ENCODE measurements around the gene ARHGDIB.

Gene ARHGDIB
- 429 to 949 (median 660) reads per million in 17 experiments for total RNA-seq

DNA sequence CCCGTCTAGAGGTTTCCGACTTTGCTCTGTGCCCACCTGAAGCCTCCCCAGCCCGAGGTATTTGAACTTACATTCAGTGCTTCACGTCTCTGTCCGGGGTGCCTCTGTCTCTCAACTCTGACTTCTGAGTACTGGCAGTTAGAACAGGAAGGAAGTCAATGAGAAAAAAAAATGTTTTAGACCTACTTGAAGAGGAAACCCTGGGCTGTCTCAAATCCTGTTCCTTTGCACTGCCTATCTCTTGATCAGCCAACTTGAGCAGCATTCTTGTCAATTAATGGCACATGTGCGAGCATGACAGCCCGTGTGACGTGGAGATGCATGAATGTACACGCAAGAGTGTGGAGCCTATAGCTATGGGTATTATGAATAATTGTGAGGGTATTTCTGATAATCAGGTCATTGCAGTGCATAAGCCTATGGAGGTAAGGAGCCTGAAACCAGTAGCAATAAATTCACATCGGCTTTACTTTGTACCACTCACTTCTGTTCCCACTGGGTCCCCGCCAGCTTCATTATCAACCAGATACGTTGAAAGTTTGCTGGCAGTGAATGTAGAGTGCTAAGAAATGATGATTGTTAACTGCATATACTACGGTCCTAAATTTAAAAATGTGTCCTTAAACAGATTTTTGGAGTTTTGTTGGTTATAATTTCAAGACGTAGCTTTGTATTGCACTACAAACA lies at the start of gene ARHGDIB:
TSS of gene ARHGDIB (minus strand) at position 136 of the 687 bp plus-strand sequence. CDS start 10,889 bp downstream, outside the sequence.
- DNase-seq, result peak; percentile 68 to 86 (median 80)

- DNase-seq, result no peak
These were observed 49.8 kb upstream of the ARHGDIB start for GRCh38 chr12:15011162-15011561.

GRCh38 chr12:15007551-15007950 lies 46.1 kb upstream of the ARHGDIB start:
- no peak for DNase-seq

- DNase-seq, result no peak
These were observed 43.7 kb upstream of the ARHGDIB start for GRCh38 chr12:15005064-15005463.

GRCh38 chr12:15004421-15004820 lies 43.0 kb upstream of the ARHGDIB start:
- DNase-seq, result no peak

DNA sequence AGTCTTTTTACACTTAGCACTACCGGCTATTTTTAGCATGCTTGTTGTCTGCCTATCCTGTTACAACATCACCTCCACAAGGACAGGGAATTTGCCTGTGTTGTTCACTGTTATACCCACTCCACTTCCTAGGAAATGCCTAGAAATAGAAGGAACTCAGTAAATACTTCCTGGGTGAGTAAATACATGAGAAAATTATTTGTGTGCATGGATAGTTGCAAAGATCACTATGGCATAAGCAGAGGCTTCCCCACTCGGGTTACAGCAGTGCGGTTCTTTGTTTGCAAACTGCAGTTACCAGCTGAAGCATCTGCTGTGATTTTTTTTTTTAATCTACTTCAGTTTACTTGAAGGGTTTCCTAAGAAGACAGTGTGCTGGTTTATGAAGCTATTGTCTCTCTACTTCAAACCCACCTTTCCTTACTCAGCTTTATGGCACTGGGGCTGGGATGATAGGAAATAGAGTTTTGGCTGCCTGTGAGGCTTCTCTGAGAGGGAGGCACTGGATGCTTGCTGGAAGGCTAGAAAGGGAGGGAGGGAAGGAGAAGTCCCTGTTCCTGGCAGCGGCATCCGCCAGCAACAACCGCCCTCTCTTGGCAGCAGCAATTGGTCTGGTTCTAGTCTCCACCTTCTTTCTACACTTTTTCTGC lies 40.5 kb upstream of the ARHGDIB start:
- no peak for DNase-seq

- DNase-seq, result no peak
These were observed 39.2 kb upstream of the ARHGDIB start for GRCh38 chr12:15000575-15000974.

- no peak for DNase-seq
These were observed 38.4 kb upstream of the ARHGDIB start for GRCh38 chr12:14999695-15000365.

DNA sequence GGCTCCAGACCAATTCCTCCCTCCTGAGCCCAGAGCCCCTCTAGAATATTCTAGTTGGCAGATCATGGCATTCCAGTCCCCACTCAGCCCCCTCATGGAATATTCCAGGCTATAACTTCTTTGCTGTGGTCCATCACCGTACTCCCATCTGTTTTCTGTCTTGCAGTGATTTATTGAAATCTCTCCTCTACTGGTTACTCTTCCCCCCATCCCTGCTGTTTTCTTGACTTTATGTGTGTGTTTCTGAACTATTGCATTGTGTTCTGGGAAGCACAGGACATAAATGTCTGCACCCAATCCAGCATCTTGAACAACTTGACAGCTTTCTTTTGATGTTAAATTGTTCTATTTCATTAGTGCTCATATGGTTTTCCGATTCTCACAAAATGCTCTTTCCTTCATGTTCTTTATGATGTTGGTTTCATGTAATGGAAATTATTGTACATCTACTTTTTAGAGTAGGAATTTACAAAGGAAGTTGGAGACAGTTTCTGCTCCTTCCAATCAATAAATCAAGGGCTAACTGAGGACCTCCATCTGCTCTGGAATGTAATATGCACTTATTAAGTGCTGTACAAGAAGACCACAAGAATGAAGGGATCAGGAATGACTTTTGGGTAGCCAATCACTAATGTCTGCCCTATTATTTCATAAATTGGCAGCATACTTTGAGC lies 37.8 kb upstream of the ARHGDIB start:
- no peak for DNase-seq

GRCh38 chr12:14997998-14998397 lies 36.6 kb upstream of the ARHGDIB start:
- DNase-seq, result no peak

DNA sequence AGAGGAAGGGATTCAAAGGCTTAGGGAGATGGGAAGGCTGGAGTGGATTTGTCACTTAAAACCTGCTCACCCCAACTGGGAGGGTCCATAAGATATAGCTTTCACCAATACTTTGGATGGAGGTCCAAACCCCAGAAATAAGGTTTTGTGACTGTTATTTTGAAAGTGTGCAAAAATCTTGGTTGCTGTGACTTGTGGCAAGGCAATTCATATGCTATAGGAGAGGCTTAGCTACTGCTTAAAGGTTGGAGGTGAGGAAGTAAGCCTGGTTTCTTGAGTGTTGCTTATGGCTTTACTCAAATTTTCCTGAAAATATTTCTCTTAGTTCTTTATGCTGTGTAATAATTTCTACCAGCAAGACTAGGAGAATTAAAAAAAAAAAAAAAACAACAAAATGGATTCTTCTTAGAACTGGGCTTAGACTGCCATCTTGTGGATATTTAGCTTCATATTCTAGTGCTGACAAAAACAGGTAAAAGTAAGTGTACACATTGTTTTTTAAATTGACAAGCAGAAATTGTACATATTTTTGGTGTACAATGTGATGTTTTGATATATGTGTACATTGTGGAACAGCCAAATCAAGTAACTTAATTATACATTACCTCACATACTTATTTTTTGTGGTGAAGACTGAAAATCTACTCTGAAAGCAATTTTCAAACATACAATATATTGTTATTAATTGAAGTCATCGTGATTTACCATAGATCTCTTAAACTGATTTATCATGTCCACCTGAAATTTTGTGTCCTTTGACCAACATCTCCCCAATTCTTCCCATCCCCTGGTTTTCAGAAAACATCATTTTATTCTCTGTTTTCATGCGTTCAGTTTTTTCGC lies 34.4 kb upstream of the ARHGDIB start:
- DNase-seq, result peak in 3 of 4 experiments; percentile 28 to 88 (median 76)

GRCh38 chr12:14994610-14995009 lies 33.2 kb upstream of the ARHGDIB start:
- no peak for DNase-seq

GRCh38 chr12:14993537-14994266 lies 32.3 kb upstream of the ARHGDIB start:
- peak in 2 of 4 experiments; percentile 40 to 55 for DNase-seq

DNA sequence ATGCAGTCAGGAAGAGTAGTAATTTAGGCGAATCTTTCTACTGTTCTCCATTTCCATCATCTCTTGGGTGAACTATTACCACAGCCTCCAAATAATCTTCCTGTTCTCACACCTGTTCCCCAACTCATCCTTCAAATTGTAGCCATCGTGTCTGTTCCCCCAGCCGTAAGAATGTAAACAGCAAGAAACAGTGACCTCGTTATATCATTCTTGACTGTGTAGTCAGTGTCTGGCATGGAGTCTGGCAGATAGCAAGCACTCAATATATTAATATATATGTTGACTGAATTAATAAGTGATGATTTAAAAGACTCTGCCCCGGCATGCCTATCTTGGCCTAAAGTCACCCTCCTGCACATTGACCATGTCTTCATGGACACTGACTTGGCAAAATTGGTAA lies 31.7 kb upstream of the ARHGDIB start:
- DNase-seq, result no peak

DNA sequence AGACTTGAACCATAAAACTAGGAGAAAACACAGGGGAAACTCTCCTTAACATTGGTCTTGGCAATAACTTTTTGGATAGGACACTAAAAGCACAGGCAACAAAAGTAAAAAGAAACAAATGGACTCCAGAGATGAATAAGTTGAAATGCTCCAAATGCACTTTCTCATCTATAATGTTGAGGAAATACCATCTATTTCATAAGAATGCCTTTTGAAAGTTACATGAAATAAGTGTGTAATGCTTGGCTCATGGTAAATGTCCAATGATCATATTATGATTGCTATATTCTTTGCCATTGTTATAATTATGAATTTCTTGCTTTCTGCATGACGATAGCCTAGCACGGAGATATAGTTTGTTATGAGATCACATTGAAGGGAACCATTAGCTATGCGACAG lies 31.3 kb upstream of the ARHGDIB start:
- DNase-seq, result no peak

GRCh38 chr12:14991069-14991468 lies 29.7 kb upstream of the ARHGDIB start:
- DNase-seq, result no peak

GRCh38 chr12:14989790-14990189 lies 28.4 kb upstream of the ARHGDIB start:
- DNase-seq, result peak in 3 of 4 experiments; percentile 43 to 62 (median 56)

DNA sequence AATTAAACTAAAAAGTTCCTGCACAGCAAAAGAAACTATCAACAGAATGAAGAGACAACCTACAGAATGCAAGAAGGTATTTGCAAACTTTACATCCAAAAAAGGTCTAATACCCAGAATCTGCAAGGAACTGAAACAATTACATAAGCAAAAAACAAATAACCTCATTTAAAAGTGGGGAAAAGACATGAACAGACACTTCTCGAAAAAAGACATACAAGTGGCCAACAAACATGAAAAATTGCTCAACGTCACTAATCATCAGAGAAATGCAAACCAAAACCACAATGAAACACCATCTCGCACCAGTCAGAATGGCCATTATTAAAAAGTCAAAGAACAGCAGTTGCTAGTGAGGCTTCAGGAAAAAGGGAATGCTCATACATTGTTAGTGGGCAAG lies 26.6 kb upstream of the ARHGDIB start:
- peak; percentile 30 to 73 (median 55) for DNase-seq

DNA sequence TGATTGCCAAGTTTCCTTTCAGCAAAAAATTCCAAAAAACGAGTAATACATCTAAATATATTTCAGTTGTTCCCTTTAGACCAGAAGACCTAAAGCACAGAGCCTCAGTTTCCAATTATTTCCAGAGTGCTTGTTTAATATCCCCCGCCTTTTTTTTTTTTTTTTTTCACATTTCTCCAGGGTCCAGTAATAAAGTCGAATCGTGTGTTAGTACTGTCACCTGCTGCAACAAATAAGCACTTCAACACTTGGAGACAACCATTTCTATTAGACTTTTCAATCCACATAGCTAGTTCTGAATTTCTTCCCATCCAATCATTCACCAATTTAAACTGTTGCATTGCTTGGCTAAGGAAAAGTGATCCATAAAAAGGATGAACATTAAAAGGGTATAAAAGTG lies 25.0 kb upstream of the ARHGDIB start:
- DNase-seq, result no peak

DNA sequence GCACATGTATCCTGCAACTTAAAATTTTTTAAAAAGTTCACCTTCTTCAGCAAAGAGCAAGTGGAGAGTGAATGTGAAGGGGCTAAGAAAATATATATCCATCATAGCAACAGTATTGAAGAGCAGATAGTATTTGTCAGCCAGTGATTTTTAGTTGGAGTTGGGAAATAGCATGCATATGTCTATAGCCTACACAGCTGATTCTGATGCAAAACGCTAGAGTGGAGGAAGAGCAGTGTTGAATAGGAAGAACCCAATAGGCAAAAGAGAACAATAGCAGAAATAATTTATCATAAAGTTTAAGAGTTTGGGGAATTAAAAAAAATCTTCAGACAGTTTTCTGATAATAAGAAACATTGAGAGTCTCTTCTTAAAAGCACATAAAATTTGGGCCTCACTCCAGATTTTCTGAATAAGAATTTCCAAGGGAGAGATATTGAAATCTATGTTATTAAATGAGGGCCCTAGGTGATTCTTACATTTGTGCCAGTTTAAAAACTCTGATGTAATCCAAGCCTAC lies 23.4 kb upstream of the ARHGDIB start:
- peak in 3 of 4 experiments; percentile 31 to 64 (median 57) for DNase-seq

DNA sequence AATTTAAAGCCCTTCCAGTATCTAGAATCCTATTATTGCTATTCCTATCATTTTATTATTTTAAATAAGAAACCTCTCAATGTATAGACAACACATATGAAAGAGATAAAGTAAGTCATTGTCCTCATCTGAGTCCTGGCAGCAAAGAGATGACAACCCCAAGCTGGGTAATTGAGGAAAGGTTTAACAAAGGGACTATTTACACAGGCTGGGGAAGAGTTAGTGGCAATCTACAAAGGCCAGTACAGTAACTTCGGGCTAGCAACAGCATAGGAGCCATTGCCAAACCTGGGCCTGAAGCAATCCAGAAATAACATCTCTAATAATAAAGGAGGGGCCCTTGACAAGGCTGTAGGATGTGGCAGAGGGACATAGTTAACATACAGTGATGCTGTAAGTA lies 22.6 kb upstream of the ARHGDIB start:
- DNase-seq, result no peak

Measured in suppressor macrophage (primary cell).